GM12878 (cell line): Measurements from ENCODE around the gene SHANK3. TPM values are rescaled to one million over a fixed set of nuclear protein-coding genes. Genes with fewer than 3 reads are reported as not detected.

ENCODE experiments used
- ATAC-seq: fragments of 200-7000 bp; cut with Tn5 transposase; 3 replicates; pipeline ENCODE4 v1.9.1; 2020; ENCODE audit warnings: mild to moderate bottlenecking, moderate library complexity
- BruUV-seq: library from RNA; stranded (reverse); fragments of 400-500 nt; replicated peaks from 2 replicates; lab custom pipeline; 2021; lab: Mats Ljungman, UMichigan
- CTCF ChIA-PET: fragments of 300-600 bp; sonication (Branson Sonifier 250); formaldehyde crosslinking; extraction: SDS; loops from one replicate; lab custom pipeline; 2021; ENCODE audit warnings: inconsistent platforms; lab: Yijun Ruan, JAX
- POLR2A ChIA-PET: fragments of 350-600 bp; formaldehyde crosslinking; extraction: SDS; loops from one replicate; lab custom pipeline; 2021; ENCODE audit warnings: inconsistent platforms; lab: Charles Lee
- RAD21 ChIA-PET: fragments of 300-600 bp; sonication (Branson Sonifier 250); formaldehyde crosslinking; loops from one replicate; lab custom pipeline; 2023; ENCODE audit warnings: antibody characterized with exemption; ENCODE audit not compliant: unreplicated experiment; lab: Charles Lee
- SMC1A ChIA-PET: fragments of 300-600 bp; sonication (Branson Sonifier 250); formaldehyde crosslinking; loops from one replicate; lab custom pipeline; 2023; ENCODE audit not compliant: unreplicated experiment, uncharacterized antibody; lab: Charles Lee
- DNase-seq: peaks from one replicate; pipeline ENCODE4 v3.0.0-alpha.2; 2011; ENCODE audit warnings: low read depth, low spot score
- FAIRE-seq: peaks from 3 replicates; lab custom pipeline; 2011; peaks lifted over from hg19 to GRCh38; lab: Jason Lieb, UNC
- H2AFZ ChIP-seq: 2 replicates; pipeline ENCODE4 v1.6.0; 2011; ENCODE audit warnings: low read depth, low read length, control low read depth; ENCODE audit not compliant: control insufficient read depth
- H3K27ac ChIP-seq: 2 replicates; pipeline ENCODE4 v1.5.1; 2011; ENCODE audit warnings: control low read depth; ENCODE audit not compliant: control insufficient read depth, insufficient read depth
- H3K27me3 ChIP-seq, 2 experiments: replicated peaks in 1 of 2; 2 replicates each; pipeline versions ENCODE4 v1.6.0 to v1.6.1; 2011; ENCODE audit warnings: low read length in 1 of 2; ENCODE audit not compliant: control insufficient read depth in 2 of 2, insufficient read depth in 2 of 2
- H3K36me3 ChIP-seq, 2 experiments: 2 replicates each; pipeline ENCODE4 v1.5.1; 2011; ENCODE audit warnings: low read length in 1 of 2; ENCODE audit not compliant: control insufficient read depth in 2 of 2, insufficient read depth in 2 of 2
- H3K4me1 ChIP-seq: 2 replicates; pipeline ENCODE4 v1.6.1; 2011; ENCODE audit warnings: mild to moderate bottlenecking, low read length, moderate library complexity, mixed read lengths; ENCODE audit not compliant: control insufficient read depth, insufficient read depth
- H3K4me2 ChIP-seq: 2 replicates; pipeline ENCODE4 v1.6.0; 2011; ENCODE audit warnings: control low read depth; ENCODE audit not compliant: control insufficient read depth, insufficient read depth
- H3K4me3 ChIP-seq: fragments of 200-600 bp; sonication (generic); 2 replicates; pipeline ENCODE4 v1.5.1; 2016
- H3K79me2 ChIP-seq: 2 replicates; pipeline ENCODE4 v1.6.0; 2011; ENCODE audit warnings: low read length; ENCODE audit not compliant: control insufficient read depth, insufficient read depth
- H3K9ac ChIP-seq: 2 replicates; pipeline ENCODE4 v1.8.0; 2011; ENCODE audit warnings: low read length, control low read depth, mixed read lengths; ENCODE audit not compliant: control insufficient read depth, insufficient read depth
- H3K9me3 ChIP-seq: replicated peaks from 3 replicates; pipeline ENCODE4 v1.5.1; 2011; ENCODE audit warnings: mild to moderate bottlenecking, low read length; ENCODE audit not compliant: control insufficient read depth, insufficient read depth
- H4K20me1 ChIP-seq: 2 replicates; pipeline ENCODE4 v1.6.0; 2011; ENCODE audit not compliant: control insufficient read depth, insufficient read depth
- ASH2L ChIP-seq: fragments of 300-600, 200-600 bp; sonication (generic); IDR thresholded peaks from 2 replicates; pipeline ENCODE4 v1.6.1; 2017; ENCODE audit warnings: low read depth, mild to moderate bottlenecking, borderline replicate concordance
- ATF3 ChIP-seq: IDR thresholded peaks from 2 replicates; pipeline ENCODE4 v1.6.1; 2011; ENCODE audit warnings: low read depth, mild to moderate bottlenecking, low read length, moderate library complexity, borderline replicate concordance; ENCODE audit errors: extremely low read depth
- BACH1 ChIP-seq: fragments of 450-650 bp; IDR thresholded peaks from 2 replicates; pipeline ENCODE4 v1.6.1; 2017; ENCODE audit warnings: mild to moderate bottlenecking, borderline replicate concordance
- BCL3 ChIP-seq: IDR thresholded peaks from 2 replicates; pipeline ENCODE4 v1.6.1; 2011; ENCODE audit warnings: borderline replicate concordance, low read depth, mild to moderate bottlenecking, moderate library complexity, low read length; ENCODE audit not compliant: insufficient read depth, poor library complexity, severe bottlenecking
- CHD4 ChIP-seq: fragments of 200-600 bp; sonication (generic); IDR thresholded peaks from 2 replicates; pipeline ENCODE4 v1.6.1; 2016; ENCODE audit warnings: mild to moderate bottlenecking
- NFIC ChIP-seq: IDR thresholded peaks from 2 replicates; pipeline ENCODE4 v1.6.1; 2012; ENCODE audit warnings: low read depth, mild to moderate bottlenecking, inconsistent platforms, low read length, moderate library complexity
- NFYB ChIP-seq: IDR thresholded peaks from 2 replicates; pipeline ENCODE4 v1.6.1; 2011; ENCODE audit warnings: low read depth, mild to moderate bottlenecking, low read length, improper control_type of control experiment, moderate library complexity; ENCODE audit not compliant: insufficient read depth
- RCOR1 ChIP-seq: conservative IDR thresholded peaks from 2 replicates; pipeline ENCODE4 v1.6.1; 2012; ENCODE audit warnings: low read depth, low read length, improper control_type of control experiment
- STAT3 ChIP-seq: IDR thresholded peaks from 2 replicates; pipeline ENCODE4 v1.6.1; 2011; ENCODE audit warnings: low read depth, low read length, improper control_type of control experiment
- SUPT20H ChIP-seq: IDR thresholded peaks from 2 replicates; pipeline ENCODE4 v1.6.1; 2011; ENCODE audit warnings: low read depth, mild to moderate bottlenecking, low read length, moderate library complexity, borderline replicate concordance; ENCODE audit not compliant: control insufficient read depth
- TARDBP ChIP-seq: IDR thresholded peaks from 2 replicates; pipeline ENCODE4 v1.6.1; 2016; ENCODE audit warnings: borderline replicate concordance
- TCF7 ChIP-seq: IDR thresholded peaks from 2 replicates; pipeline ENCODE4 v1.6.1; 2014; ENCODE audit warnings: antibody characterized with exemption, borderline replicate concordance
- WRNIP1 ChIP-seq: IDR thresholded peaks from 2 replicates; pipeline ENCODE4 v1.6.1; 2011; ENCODE audit warnings: low read depth, low read length, improper control_type of control experiment, borderline replicate concordance
- YBX1 ChIP-seq: fragments of 450-650 bp; IDR thresholded peaks from 2 replicates; pipeline ENCODE4 v1.6.1; 2016; ENCODE audit warnings: antibody characterized with exemption
- ZBED1 ChIP-seq: IDR thresholded peaks from 2 replicates; pipeline ENCODE4 v1.6.1; 2016; ENCODE audit warnings: borderline replicate concordance
- WGBS: methylation state at CpG from one replicate; pipeline ENCODE4 v1.1.6; 2016; ENCODE audit warnings: low lambda C conversion rate; ENCODE audit not compliant: insufficient replicate concordance, insufficient coverage; ENCODE audit errors: missing lambda C conversion rate; 5-methylcytosine and 5-hydroxymethylcytosine counted together
- in situ Hi-C: fragments of 300-500 bp; cut with MboI; formaldehyde crosslinking; loops from 9 replicates; pipeline ENCODE4 v1.14.3; 2018; ENCODE audit warnings: mixed read lengths
- intact Hi-C: fragments of 100-400 bp; cut with micrococcal nuclease; formaldehyde crosslinking; loops from one replicate; pipeline ENCODE4 v1.14.2; 2022; ENCODE audit not compliant: unreplicated experiment
- polyA plus RNA-seq, 11 experiments: library from polyadenylated mRNA; depleted of rRNA in 4 of 11; unstranded in 6 of 11; stranded (reverse) in 5 of 11; fragments of >200 nt; fragmentation: Nextera tagmentation in 4 of 11; fragmentation: Illumina TruSeq in 1 of 11; extraction: Ambion mirVana in 4 of 11; extraction: Trizol in 1 of 11; gene quantifications; 1 replicate in 1 of 11; 2 replicates in 10 of 11; pipeline versions ENCODE4 v1.2.1 to v1.2.3, GENCODE V29; 2011 to 2016; ENCODE audit warnings: inconsistent platforms in 2 of 11, missing spikeins in 2 of 11, low read depth in 1 of 11
- total RNA-seq, 4 experiments: library from RNA; depleted of rRNA in 3 of 4; stranded (reverse); fragments of >200 nt in 3 of 4; fragmentation: Illumina TruSeq in 1 of 4; extraction: Trizol in 1 of 4; gene quantifications; 2 replicates each; pipeline versions ENCODE4 v1.2.1 to v1.2.3, GENCODE V29; 2013 to 2021
- TF ChIP-seq, protein P1 (sequence below): fragments of 450-650 bp; IDR thresholded peaks from 2 replicates; pipeline ENCODE4 v1.6.1; 2018; ENCODE audit warnings: borderline replicate concordance, mild to moderate bottlenecking; ENCODE audit not compliant: partially characterized antibody

The SHANK3 gene
- total and polyA plus RNA-seq, 10 of the 15 experiments (the other 5 are each of a cell fraction or from before 2014, with no cell fraction given): under 0.01 to 0.10 (median 0.05) TPM; not detected in 6

GRCh38 chr22:50711446-50712340 lies 39.1 kb downstream of the SHANK3 start:
- TF ChIP-seq WRNIP1 (no peak), STAT3 (no peak), RCOR1 (no peak), NFIC (no peak), BCL3 (no peak), NFYB (no peak), ATF3 (no peak), BACH1 (no peak), YBX1 (no peak), TARDBP (no peak), SUPT20H (no peak), ZBED1 (no peak), CHD4 (no peak), ASH2L (no peak), TCF7 (no peak)
- TF ChIP-seq, protein P1, sequence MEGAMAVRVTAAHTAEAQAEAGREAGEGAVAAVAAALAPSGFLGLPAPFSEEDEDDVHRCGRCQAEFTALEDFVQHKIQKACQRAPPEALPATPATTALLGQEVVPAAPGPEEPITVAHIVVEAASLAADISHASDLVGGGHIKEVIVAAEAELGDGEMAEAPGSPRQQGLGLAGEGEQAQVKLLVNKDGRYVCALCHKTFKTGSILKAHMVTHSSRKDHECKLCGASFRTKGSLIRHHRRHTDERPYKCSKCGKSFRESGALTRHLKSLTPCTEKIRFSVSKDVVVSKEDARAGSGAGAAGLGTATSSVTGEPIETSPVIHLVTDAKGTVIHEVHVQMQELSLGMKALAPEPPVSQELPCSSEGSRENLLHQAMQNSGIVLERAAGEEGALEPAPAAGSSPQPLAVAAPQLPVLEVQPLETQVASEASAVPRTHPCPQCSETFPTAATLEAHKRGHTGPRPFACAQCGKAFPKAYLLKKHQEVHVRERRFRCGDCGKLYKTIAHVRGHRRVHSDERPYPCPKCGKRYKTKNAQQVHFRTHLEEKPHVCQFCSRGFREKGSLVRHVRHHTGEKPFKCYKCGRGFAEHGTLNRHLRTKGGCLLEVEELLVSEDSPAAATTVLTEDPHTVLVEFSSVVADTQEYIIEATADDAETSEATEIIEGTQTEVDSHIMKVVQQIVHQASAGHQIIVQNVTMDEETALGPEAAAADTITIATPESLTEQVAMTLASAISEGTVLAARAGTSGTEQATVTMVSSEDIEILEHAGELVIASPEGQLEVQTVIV: no peak
- DNase-seq (no peak), ATAC-seq (no peak), FAIRE-seq (no peak)
- Histone ChIP-seq H3K79me2 (no peaks in the 10 kb centered on the region), H3K27me3 (peaks cover 0 to 4% of the 10 kb centered on the region in 2 experiments; a peak in 2 of 4 replicates), H3K9ac (no peak overlapping the region), H3K4me3 (no peak overlapping the region), H4K20me1 (no peaks in the 10 kb centered on the region), H3K4me2 (no peak overlapping the region), H3K27ac (no peak overlapping the region), H3K4me1 (no peaks in the 10 kb centered on the region), H3K9me3 (no peaks in the 10 kb centered on the region), H2AFZ (no peak overlapping the region), H3K36me3 (no peaks in the 10 kb centered on the region)
- no TSS peak for BruUV-seq
- WGBS: 16% methylated on average over 16 of the region's 16 CpGs
- ChIA-PET CTCF (no interaction called here), POLR2A (no interaction called here), SMC1A (no interaction called here), RAD21 (no interaction called here)
- intact Hi-C loops (no loop called here), in situ Hi-C loops (no loop called here)
